Natural killer cell (primary cell): ENCODE results near the gene NPLOC4. TPM values are rescaled to one million over a fixed set of nuclear protein-coding genes. Genes with fewer than 3 reads are reported as not detected.

Source experiments
- ATAC-seq, 3 donors: fragments of 150-1000 bp in 2 of 3; fragments of 200-7000 bp in 1 of 3; cut with Tn5 transposase; 1 replicate in 1 of 3; 2 replicates in 2 of 3; pipeline ENCODE4 v1.10.0; 2021; ENCODE audit warnings: mild to moderate bottlenecking in 2 of 3, moderate library complexity in 2 of 3
- DNase-seq, 2 donors: peaks; one replicate each; pipeline versions ENCODE4 v3.0.0 to v3.0.0-alpha.2; 2013 to 2021; ENCODE audit warnings: mixed read lengths in 1 of 2
- H3K27ac ChIP-seq: one replicate; pipeline ENCODE4 v1.5.1; 2013; ENCODE audit warnings: mild to moderate bottlenecking, low read length
- H3K27me3 ChIP-seq: one replicate; pipeline ENCODE4 v1.6.1; 2013; ENCODE audit warnings: low read length; ENCODE audit not compliant: control insufficient read depth, insufficient read depth
- H3K36me3 ChIP-seq: one replicate; pipeline ENCODE4 v1.6.1; 2013; ENCODE audit warnings: low read length; ENCODE audit not compliant: control insufficient read depth, insufficient read depth
- H3K4me1 ChIP-seq: one replicate; pipeline ENCODE4 v1.6.1; 2013; ENCODE audit warnings: low read length; ENCODE audit not compliant: control insufficient read depth, insufficient read depth
- H3K4me3 ChIP-seq: one replicate; pipeline ENCODE4 v1.5.1; 2013; ENCODE audit warnings: low read length
- H3K9me3 ChIP-seq: one replicate; pipeline ENCODE4 v1.6.1; 2013; ENCODE audit warnings: low read length; ENCODE audit not compliant: control insufficient read depth, insufficient read depth
- H3K27ac Mint-ChIP-seq, 2 donors: one replicate each; pipeline ENCODE4 v1.8.0; 2022; ENCODE audit warnings: mild to moderate bottlenecking in 2 of 2, mixed read lengths in 2 of 2, moderate library complexity in 1 of 2
- H3K27me3 Mint-ChIP-seq, 2 donors: one replicate each; pipeline ENCODE4 v1.8.0; 2022; ENCODE audit warnings: low read depth in 2 of 2, mixed read lengths in 2 of 2
- H3K36me3 Mint-ChIP-seq: one replicate; pipeline ENCODE4 v1.8.0; 2022; ENCODE audit warnings: mixed read lengths
- H3K4me1 Mint-ChIP-seq, 2 donors: one replicate each; pipeline ENCODE4 v1.8.0; 2022; ENCODE audit warnings: mixed read lengths in 2 of 2
- H3K4me3 Mint-ChIP-seq: one replicate; pipeline ENCODE4 v1.8.0; 2022; ENCODE audit warnings: mild to moderate bottlenecking, moderate library complexity, mixed read lengths
- H3K9me3 Mint-ChIP-seq, 2 donors: one replicate each; pipeline ENCODE4 v1.8.0; 2022; ENCODE audit warnings: mixed read lengths in 2 of 2
- CTCF ChIP-seq: fragments of 200-600 bp; IDR thresholded peaks from one replicate; pipeline ENCODE4 v1.8.0; 2022; ENCODE audit warnings: antibody characterized with exemption
- WGBS: methylation state at CpG from one replicate; pipeline ENCODE4 v1.1.7; 2013; ENCODE audit warnings: missing lambda C conversion rate; ENCODE audit not compliant: insufficient coverage; 5-methylcytosine and 5-hydroxymethylcytosine counted together
- intact Hi-C: fragments of 100-400 bp; cut with micrococcal nuclease; formaldehyde crosslinking; loops from one replicate; pipeline ENCODE4 v1.14.2; 2022
- total RNA-seq, 4 donors: library from RNA; stranded (reverse); fragments of 120-200 nt in 1 of 4; gene quantifications; one replicate each; pipeline versions ENCODE4 v1.2.3 to v1.2.4, GENCODE V29; 2013 to 2022

Gene NPLOC4
- total RNA-seq, 3 donors from 2014 or later (not counting 1 experiment from before 2014, with no cell fraction given) = 96.2 to 117 (median 99.1) TPM

- Histone ChIP-seq H3K9me3 (no peaks in the 10 kb centered on the region), H3K4me3 (no peak overlapping the region), H3K4me1 (peaks cover 10% of the 10 kb centered on the region), H3K36me3 (peaks cover 61% of the 10 kb centered on the region), H3K27me3 (no peaks in the 10 kb centered on the region), H3K27ac (no peak overlapping the region)
- Mint-ChIP-seq H3K4me3 (no peak overlapping the region), H3K9me3 (no peaks in the 10 kb centered on the region), H3K27ac (no peak overlapping the region), H3K4me1 (peaks cover 16 to 47% of the 10 kb centered on the region in 2 donors), H3K27me3 (no peaks in the 10 kb centered on the region), H3K36me3 (no peaks in the 10 kb centered on the region)
- ATAC-seq (no peak), DNase-seq (no peak)
- intact Hi-C loops = no loop called here
- TF ChIP-seq CTCF = no peak
- 97% methylated on average over 15 of the region's 16 CpGs for WGBS
These were observed 24.5 kb downstream of the NPLOC4 start for GRCh38 chr17:81612172-81612970.

- H3K36me3 Mint-ChIP-seq = no peaks in the 10 kb centered on the region
- no peak overlapping the region for H3K4me3 Mint-ChIP-seq
- H3K9me3 Mint-ChIP-seq = no peaks in the 10 kb centered on the region
- Histone ChIP-seq H3K27ac (no peak overlapping the region), H3K4me3 (no peak overlapping the region), H3K4me1 (peaks cover 6% of the 10 kb centered on the region), H3K36me3 (peaks cover 65% of the 10 kb centered on the region), H3K9me3 (no peaks in the 10 kb centered on the region), H3K27me3 (no peaks in the 10 kb centered on the region)
- peaks cover 9 to 31% of the 10 kb centered on the region in 2 donors for H3K4me1 Mint-ChIP-seq
- no peak for ATAC-seq
- intact Hi-C loops = loop anchor here (10.0 kb wide), 1 partner anchor 95 kb away; the partner anchor contains the start of gene ACTG1
- no peak for TF ChIP-seq CTCF
- 96% methylated on average over 19 of the region's 19 CpGs for WGBS
- peak overlapping the region in 1 of 2 donors; percentile 47 for H3K27ac Mint-ChIP-seq
- DNase-seq = no peak
- H3K27me3 Mint-ChIP-seq = no peaks in the 10 kb centered on the region
These were observed 27.2 kb downstream of the NPLOC4 start for GRCh38 chr17:81609541-81610311.

DNA sequence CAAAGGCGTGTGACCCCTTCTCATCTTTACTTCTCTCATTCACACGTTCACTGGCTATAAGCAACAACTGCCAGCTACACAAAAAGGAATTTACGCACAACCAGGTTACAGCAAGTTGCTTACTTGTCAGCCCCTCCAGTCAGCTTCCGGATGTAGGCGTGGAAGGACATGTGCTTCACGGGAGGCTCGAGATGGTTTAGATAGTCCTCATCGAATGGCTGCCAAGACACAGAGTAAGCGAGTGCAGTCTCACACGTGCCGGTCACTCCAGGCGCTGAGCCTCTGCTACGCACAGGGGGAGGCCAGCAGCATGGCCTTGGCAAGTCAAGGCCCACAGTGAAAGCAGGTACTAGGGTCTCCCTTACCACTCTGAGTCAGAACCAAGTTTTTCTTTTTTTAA lies 28.3 kb downstream of the NPLOC4 start:
- H3K27me3 ChIP-seq = no peaks in the 10 kb centered on the region
- no peaks in the 10 kb centered on the region for H3K9me3 ChIP-seq
- intact Hi-C loops = loop anchor here (10.0 kb wide), 1 partner anchor 94 kb away; the partner anchor contains the start of gene ACTG1
- no peak for DNase-seq
- peaks cover 9 to 26% of the 10 kb centered on the region in 2 donors for H3K4me1 Mint-ChIP-seq
- TF ChIP-seq CTCF = no peak
- H3K4me1 ChIP-seq = peaks cover 3% of the 10 kb centered on the region
- ATAC-seq = no peak
- H3K36me3 ChIP-seq = peaks cover 72% of the 10 kb centered on the region
- 97% methylated on average over 13 of the region's 13 CpGs for WGBS
- H3K36me3 Mint-ChIP-seq = peaks cover 8% of the 10 kb centered on the region
- no peak overlapping the region for H3K4me3 ChIP-seq
- H3K27ac ChIP-seq = no peak overlapping the region
- no peaks in the 10 kb centered on the region for H3K27me3 Mint-ChIP-seq
- H3K9me3 Mint-ChIP-seq = no peaks in the 10 kb centered on the region
- no peak overlapping the region for H3K4me3 Mint-ChIP-seq
- peak overlapping the region; percentile 14 to 47 for H3K27ac Mint-ChIP-seq
